ENCODE measurements around the gene C16orf74.
A peak's percentile ranks its signal among the peaks of the same experiment; 100 is the strongest.

Gene C16orf74

DNA sequence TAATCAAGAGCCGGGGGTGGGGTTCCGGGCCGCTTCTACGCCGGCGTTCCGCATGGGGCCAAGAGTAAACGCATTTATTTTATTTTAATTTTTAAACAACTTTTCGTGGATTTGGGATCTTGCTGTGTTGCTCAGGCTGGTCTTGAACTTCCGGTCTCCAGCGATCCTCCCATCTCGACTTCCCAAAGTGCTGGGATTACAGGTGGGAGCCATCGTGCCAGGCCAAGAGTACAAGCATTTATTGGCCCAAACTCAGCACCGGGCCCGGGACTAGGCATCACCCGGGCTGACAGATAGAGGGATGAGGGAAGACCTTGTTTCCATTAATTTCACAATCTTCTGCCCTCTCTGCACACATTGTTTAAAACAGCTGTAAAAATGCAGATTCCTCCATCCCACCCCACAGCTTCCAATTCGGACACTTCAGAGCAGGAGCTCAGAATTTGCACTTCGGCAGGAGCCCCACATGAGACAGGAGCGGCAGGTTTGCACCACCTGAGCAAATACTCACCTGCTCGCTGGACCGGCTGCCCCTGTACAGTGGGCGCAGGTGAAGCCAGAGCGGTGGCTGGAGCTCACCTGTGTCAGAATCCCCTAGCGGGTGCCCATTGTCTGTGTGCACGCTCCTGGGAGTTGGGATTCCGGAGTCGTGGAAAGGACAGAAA lies 61.5 kb downstream of the C16orf74 start:
- TF ChIP-seq CTCF (IDR thresholded peaks at IDR 0.05; ENCODE audit: insufficient read depth, low read depth, low read length, missing control alignments), result no peak
- H3K4me3 ChIP-seq (ENCODE audit: low read length), result no peak overlapping the region
- no peak for DNase-seq (ENCODE audit: low read depth)

DNA sequence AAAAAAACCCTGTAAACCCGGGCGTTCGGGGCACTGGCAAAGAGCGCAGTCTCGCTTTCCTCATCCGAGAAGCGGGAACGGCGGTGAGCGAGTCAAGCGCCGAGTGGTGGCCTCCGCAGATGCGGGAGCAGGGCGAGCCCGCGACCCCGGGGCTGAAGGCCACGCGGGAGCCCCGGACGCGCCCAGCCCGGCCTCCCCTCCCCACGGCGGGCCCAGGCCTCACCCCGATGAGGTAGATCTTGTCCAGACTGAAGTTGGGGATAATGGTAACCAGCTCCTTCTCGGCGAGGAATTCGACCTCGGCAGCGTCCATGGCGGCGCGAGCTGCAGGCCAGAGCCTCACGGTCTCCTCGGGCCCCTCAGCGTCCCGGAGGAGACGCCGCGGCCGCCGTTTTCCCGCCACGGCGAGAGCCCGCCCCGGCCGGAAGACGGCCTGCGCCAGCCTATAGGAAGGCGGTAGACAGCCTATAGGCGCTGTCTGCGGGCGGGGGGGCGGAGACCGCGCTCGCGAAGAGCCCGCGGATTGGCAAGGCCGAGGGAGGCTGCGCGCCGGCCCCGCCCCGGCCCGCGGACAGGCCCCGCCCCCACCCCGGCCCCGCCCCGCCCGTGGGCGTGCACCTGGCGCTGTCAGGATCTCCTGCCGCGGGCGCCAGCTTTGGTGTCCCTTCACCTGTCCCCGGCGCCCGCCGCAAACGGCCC lies 62.2 kb downstream of the C16orf74 start, which contains the start of gene GINS2:
TSS of gene GINS2 (minus strand) at position 369 of the 699 bp plus-strand sequence. CDS start at position 313, 56 bp downstream.
- no peak for TF ChIP-seq CTCF (IDR thresholded peaks at IDR 0.05; ENCODE audit: insufficient read depth, low read depth, low read length, missing control alignments)
- H3K4me3 ChIP-seq (ENCODE audit: low read length), result peak within 1 kb of the TSS; percentile 54
- peak; percentile 92 for DNase-seq (ENCODE audit: low read depth)

- H3K4me3 ChIP-seq (ENCODE audit: low read length), result peak overlapping the region; percentile 54
- no peak for TF ChIP-seq CTCF (IDR thresholded peaks at IDR 0.05; ENCODE audit: insufficient read depth, low read depth, low read length, missing control alignments)
- no peak for DNase-seq (ENCODE audit: low read depth)
Observed at GRCh38 chr16:85687651-85688471, 63.0 kb downstream of the C16orf74 start.

DNA sequence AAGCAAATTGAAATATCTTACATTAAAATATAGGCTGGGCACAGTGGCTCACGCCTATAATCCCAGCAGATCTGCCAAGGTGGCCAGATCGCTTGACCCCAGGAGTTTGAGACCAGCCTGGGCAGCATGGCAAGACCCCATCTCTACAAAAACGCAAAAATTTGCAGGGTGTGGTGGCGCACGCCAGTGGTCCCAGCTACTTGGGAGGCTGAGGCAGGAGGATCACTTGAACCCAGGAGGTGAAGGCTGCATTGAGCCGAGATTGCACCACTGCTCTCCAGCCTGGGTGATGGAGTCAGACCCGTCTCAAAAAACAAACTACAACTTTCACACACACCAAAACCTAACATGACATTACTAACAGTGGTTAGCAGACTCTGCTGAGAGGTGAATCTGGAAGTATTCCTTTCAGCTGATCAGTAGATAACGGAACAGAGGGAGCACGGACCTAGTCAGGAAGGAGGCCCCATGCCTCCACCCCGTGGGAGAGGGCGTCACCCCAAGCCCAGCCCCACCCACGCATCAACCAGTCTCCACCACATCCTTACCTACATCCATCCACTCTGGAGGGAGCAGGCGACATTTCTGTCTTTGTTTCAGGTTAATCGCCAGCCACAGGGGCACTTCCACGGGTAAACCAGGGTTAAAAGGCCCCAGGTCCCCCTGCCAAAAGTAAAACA lies 63.8 kb downstream of the C16orf74 start:
- H3K4me3 ChIP-seq (ENCODE audit: low read length), result no peak overlapping the region
- TF ChIP-seq CTCF (IDR thresholded peaks at IDR 0.05; ENCODE audit: insufficient read depth, low read depth, low read length, missing control alignments), result no peak
- DNase-seq (ENCODE audit: low read depth), result no peak

GRCh38 chr16:85685251-85685650 lies 65.6 kb downstream of the C16orf74 start:
- no peak for DNase-seq (ENCODE audit: low read depth)
- TF ChIP-seq CTCF (IDR thresholded peaks at IDR 0.05; ENCODE audit: insufficient read depth, low read depth, low read length, missing control alignments), result no peak
- no peak overlapping the region for H3K4me3 ChIP-seq (ENCODE audit: low read length)

DNA sequence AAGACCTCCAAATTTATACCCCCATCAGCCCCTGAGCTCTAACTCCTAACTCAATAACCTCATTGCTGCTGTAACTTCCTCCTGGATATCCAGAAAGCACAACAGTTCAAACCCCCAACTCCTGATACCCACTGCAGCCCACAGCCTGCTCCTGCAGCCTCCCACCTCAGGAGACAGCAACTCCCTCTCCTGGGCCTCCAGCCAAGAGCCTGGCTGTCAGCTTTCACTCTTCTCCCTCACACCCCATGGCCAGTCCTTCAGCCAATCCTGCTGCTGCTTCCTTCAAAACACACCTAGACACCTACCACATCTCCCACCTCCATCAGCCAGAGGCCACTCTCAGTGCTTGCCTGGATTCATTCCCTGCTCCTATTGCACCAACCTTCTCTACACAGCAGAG lies 67.5 kb downstream of the C16orf74 start:
- H3K4me3 ChIP-seq (ENCODE audit: low read length), result no peak overlapping the region
- no peak for TF ChIP-seq CTCF (IDR thresholded peaks at IDR 0.05; ENCODE audit: insufficient read depth, low read depth, low read length, missing control alignments)

More for the DNA sequence above, 67.5 kb downstream of the C16orf74 start:
- no peak for DNase-seq (ENCODE audit: low read depth)

Measured in epithelial cell of esophagus (primary cell).